Fibroblast of lung (primary cell): Measurements from ENCODE around the gene NT5C1A.

ENCODE experiments used
- EZH2 ChIP-seq: IDR thresholded peaks from 2 replicates; pipeline ENCODE4 v1.5.1; 2012; ENCODE audit warnings: low read length, control low read depth, mild to moderate bottlenecking; ENCODE audit errors: missing control alignments
- TF ChIP-seq, protein P1 (sequence below), 2 donors: IDR thresholded peaks in 1 of 2; conservative IDR thresholded peaks in 1 of 2; 1 replicate in 1 of 2; 2 replicates in 1 of 2; pipeline ENCODE4 v1.5.1; 2011 to 2012; ENCODE audit warnings: low read length in 2 of 2, control low read depth in 1 of 2, inconsistent platforms in 1 of 2, low read depth in 1 of 2, mild to moderate bottlenecking in 1 of 2

- TF ChIP-seq, protein P1, sequence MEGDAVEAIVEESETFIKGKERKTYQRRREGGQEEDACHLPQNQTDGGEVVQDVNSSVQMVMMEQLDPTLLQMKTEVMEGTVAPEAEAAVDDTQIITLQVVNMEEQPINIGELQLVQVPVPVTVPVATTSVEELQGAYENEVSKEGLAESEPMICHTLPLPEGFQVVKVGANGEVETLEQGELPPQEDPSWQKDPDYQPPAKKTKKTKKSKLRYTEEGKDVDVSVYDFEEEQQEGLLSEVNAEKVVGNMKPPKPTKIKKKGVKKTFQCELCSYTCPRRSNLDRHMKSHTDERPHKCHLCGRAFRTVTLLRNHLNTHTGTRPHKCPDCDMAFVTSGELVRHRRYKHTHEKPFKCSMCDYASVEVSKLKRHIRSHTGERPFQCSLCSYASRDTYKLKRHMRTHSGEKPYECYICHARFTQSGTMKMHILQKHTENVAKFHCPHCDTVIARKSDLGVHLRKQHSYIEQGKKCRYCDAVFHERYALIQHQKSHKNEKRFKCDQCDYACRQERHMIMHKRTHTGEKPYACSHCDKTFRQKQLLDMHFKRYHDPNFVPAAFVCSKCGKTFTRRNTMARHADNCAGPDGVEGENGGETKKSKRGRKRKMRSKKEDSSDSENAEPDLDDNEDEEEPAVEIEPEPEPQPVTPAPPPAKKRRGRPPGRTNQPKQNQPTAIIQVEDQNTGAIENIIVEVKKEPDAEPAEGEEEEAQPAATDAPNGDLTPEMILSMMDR (conservative IDR thresholded peaks at IDR 0.05 in 1 of 2, IDR thresholded peaks at IDR 0.05 in 1 of 2; ENCODE audit: low read depth in 1 of 2, low read length in 2 of 2), result no peak
- TF ChIP-seq EZH2, result no peak
Observed at GRCh38 chr1:39648496-39648895, 23.4 kb downstream of the NT5C1A start.
